CD4-positive, alpha-beta T cell (primary cell): ENCODE measurements around the gene CAND1. TPM values are rescaled to one million over a fixed set of nuclear protein-coding genes. Genes with fewer than 3 reads are reported as not detected.

Experiments used
- ATAC-seq: fragments of 200-7000 bp; cut with Tn5 transposase; one replicate; pipeline ENCODE4 v1.10.0; 2022; ENCODE audit warnings: mild to moderate bottlenecking; ENCODE audit not compliant: poor library complexity
- CTCF ChIA-PET: fragments of 350-600 bp; sonication (Branson Sonifier 250); formaldehyde crosslinking; loops from one replicate; lab custom pipeline; 2021; ENCODE audit warnings: antibody characterized with exemption, inconsistent platforms; lab: Charles Lee
- POLR2A ChIA-PET: fragments of 350-600 bp; sonication (Branson Sonifier 250); formaldehyde crosslinking; loops from one replicate; lab custom pipeline; 2021; ENCODE audit warnings: antibody characterized with exemption, inconsistent platforms; lab: Charles Lee
- DNase-seq, 14 experiments: peaks; one replicate each; pipeline ENCODE4 v3.0.0-alpha.2; 2013 to 2020; ENCODE audit warnings: mixed read lengths in 2 of 14
- H3K27ac ChIP-seq, 2 donors: one replicate each; pipeline versions ENCODE4 v1.5.1 to v1.7.0; 2013; ENCODE audit warnings: low read length in 2 of 2, low read depth in 1 of 2, mild to moderate bottlenecking in 1 of 2
- H3K27me3 ChIP-seq, 2 experiments: 1 replicate in 1 of 2; 2 replicates in 1 of 2; pipeline versions ENCODE4 v1.6.1 to v1.7.0; 2013; ENCODE audit warnings: low read length in 2 of 2, control low read depth in 1 of 2, mild to moderate bottlenecking in 1 of 2, moderate library complexity in 1 of 2; ENCODE audit not compliant: insufficient read depth in 2 of 2, control insufficient read depth in 1 of 2
- H3K36me3 ChIP-seq: one replicate; pipeline ENCODE4 v1.6.1; 2013; ENCODE audit warnings: low read length, control low read depth; ENCODE audit not compliant: insufficient read depth
- H3K4me1 ChIP-seq: one replicate; pipeline ENCODE4 v1.6.1; 2013; ENCODE audit warnings: low read length, control low read depth; ENCODE audit not compliant: insufficient read depth
- H3K4me3 ChIP-seq: one replicate; pipeline ENCODE4 v1.5.1; 2013; ENCODE audit warnings: mild to moderate bottlenecking, low read length, moderate library complexity
- H3K9me3 ChIP-seq, 2 experiments: 1 replicate in 1 of 2; 2 replicates in 1 of 2; pipeline versions ENCODE4 v1.6.1 to v1.7.0; 2013; ENCODE audit warnings: low read length in 2 of 2, mild to moderate bottlenecking in 2 of 2, control low read depth in 1 of 2, moderate library complexity in 1 of 2; ENCODE audit not compliant: control insufficient read depth in 1 of 2, insufficient read depth in 1 of 2
- H3K27ac Mint-ChIP-seq: one replicate; pipeline ENCODE4 v1.8.0; 2020; ENCODE audit warnings: mixed read lengths
- H3K27me3 Mint-ChIP-seq: one replicate; pipeline ENCODE4 v1.8.0; 2021; ENCODE audit warnings: mixed read lengths
- H3K36me3 Mint-ChIP-seq: one replicate; pipeline ENCODE4 v1.8.0; 2021; ENCODE audit warnings: low read depth, mixed read lengths
- H3K4me1 Mint-ChIP-seq: one replicate; pipeline ENCODE4 v1.8.0; 2021; ENCODE audit warnings: low read depth, mixed read lengths
- H3K4me3 Mint-ChIP-seq: one replicate; pipeline ENCODE4 v1.8.0; 2020; ENCODE audit warnings: mild to moderate bottlenecking, mixed read lengths
- H3K9me3 Mint-ChIP-seq: one replicate; pipeline ENCODE4 v1.8.0; 2020; ENCODE audit warnings: mixed read lengths
- CTCF ChIP-seq: fragments of 200-600 bp; IDR thresholded peaks from one replicate; pipeline ENCODE4 v1.8.0; 2022; ENCODE audit warnings: antibody characterized with exemption, mild to moderate bottlenecking
- intact Hi-C, 2 experiments: fragments of 100-400 bp; cut with DNase I in 1 of 2; cut with micrococcal nuclease in 1 of 2; formaldehyde crosslinking; loops; one replicate each; pipeline versions ENCODE4 v1.15.1 to v1.9.0; 2023 to 2025; cut with DNase I, micrococcal nuclease
- polyA plus RNA-seq, 2 donors: library from polyadenylated mRNA; unstranded; fragments of 120-200 nt; gene quantifications; one replicate each; pipeline ENCODE4 v1.2.1, GENCODE V29; 2013
- total RNA-seq, 174 experiments: library from RNA in 2 of 174; stranded (reverse) in 2 of 174; gene quantifications; one replicate each; pipeline ENCODE4 v1.2.3 and lab custom pipeline; 2021 to 2026

CAND1 gene
- 100 to 1,000 TPM; 118 to 124 TPM for total RNA-seq
- 58.7 TPM for polyA plus RNA-seq (2013, experiment 1 of 2)
- 75.6 TPM for polyA plus RNA-seq (2013, experiment 2 of 2)
- total RNA-seq (lab: John Stamatoyannopoulos, UW) = 151 to 483 (median 262) reads per million in 172 experiments

GRCh38 chr12:67268896-67269632 lies at the start of gene CAND1:
Gene CAND1 (plus strand): TSS chr12:67269358. CDS start chr12:67269718, 360 bp downstream.
- peaks cover 3% of the 10 kb centered on the region for H3K36me3 ChIP-seq
- ATAC-seq (peak; percentile 77), DNase-seq (peak; percentile 90 to 99 (median 94))
- H3K27ac ChIP-seq = peak within 1 kb of the TSS; percentile 96 to 98
- peaks cover 50% of the 10 kb centered on the region for H3K4me1 Mint-ChIP-seq
- POLR2A ChIA-PET = interaction anchor here (0.6 to 3.7 kb wide), 56 partner anchors 11 to 1973 kb away, joined by 3 to 33 read pairs (median 4); partner anchors contain the start of genes CPSF6, DYRK2, HELB and LLPH
- H3K36me3 Mint-ChIP-seq = peaks cover 16% of the 10 kb centered on the region
- no peaks in the 10 kb centered on the region for H3K9me3 ChIP-seq
- H3K27me3 ChIP-seq = no peaks in the 10 kb centered on the region
- H3K4me3 ChIP-seq = peak within 1 kb of the TSS; percentile 91
- intact Hi-C loops = loop anchor here (1.0 to 10.0 kb wide), 8 partner anchors 194 to 1968 kb away; partner anchors contain the start of genes CPSF6 (in 1 of the 2) and HELB (in 1 of the 2)
- H3K4me3 Mint-ChIP-seq = peak within 1 kb of the TSS; percentile 94
- peak within 1 kb of the TSS; percentile 97 for H3K27ac Mint-ChIP-seq
- H3K27me3 Mint-ChIP-seq = no peaks in the 10 kb centered on the region
- no peaks in the 10 kb centered on the region for H3K9me3 Mint-ChIP-seq
- H3K4me1 ChIP-seq = peaks cover 24% of the 10 kb centered on the region
- no peak for TF ChIP-seq CTCF
- CTCF ChIA-PET = interaction anchor here (0.5 to 1.5 kb wide), 5 partner anchors 11 to 1089 kb away, joined by 3 to 4 read pairs (median 3); no protein-coding TSS in a partner anchor

GRCh38 chr12:67220065-67220464 lies 49.1 kb upstream of the CAND1 start:
- Histone ChIP-seq H3K4me1 (no peaks in the 10 kb centered on the region), H3K9me3 (no peaks in the 10 kb centered on the region), H3K27ac (no peak overlapping the region), H3K27me3 (no peaks in the 10 kb centered on the region), H3K36me3 (no peaks in the 10 kb centered on the region), H3K4me3 (no peak overlapping the region)
- Mint-ChIP-seq H3K4me1 (no peaks in the 10 kb centered on the region), H3K9me3 (no peaks in the 10 kb centered on the region), H3K27ac (no peak overlapping the region), H3K4me3 (no peak overlapping the region), H3K36me3 (no peaks in the 10 kb centered on the region), H3K27me3 (peaks cover 4% of the 10 kb centered on the region)
- ChIA-PET CTCF (no interaction called here), POLR2A (no interaction called here)
- intact Hi-C loops = no loop called here
- no peak for DNase-seq
- no peak for TF ChIP-seq CTCF
- ATAC-seq = no peak

- Histone ChIP-seq H3K9me3 (no peaks in the 10 kb centered on the region), H3K4me3 (no peak overlapping the region), H3K27me3 (no peaks in the 10 kb centered on the region), H3K4me1 (no peaks in the 10 kb centered on the region), H3K36me3 (no peaks in the 10 kb centered on the region), H3K27ac (no peak overlapping the region)
- no peak for DNase-seq
- intact Hi-C loops = no loop called here
- no peak overlapping the region for H3K4me3 Mint-ChIP-seq
- no peaks in the 10 kb centered on the region for H3K9me3 Mint-ChIP-seq
- CTCF ChIA-PET = no interaction called here
- H3K4me1 Mint-ChIP-seq = no peaks in the 10 kb centered on the region
- H3K27me3 Mint-ChIP-seq = no peaks in the 10 kb centered on the region
- no peak for ATAC-seq
- no peak overlapping the region for H3K27ac Mint-ChIP-seq
- no peak for TF ChIP-seq CTCF
- POLR2A ChIA-PET = no interaction called here
- H3K36me3 Mint-ChIP-seq = no peaks in the 10 kb centered on the region
Measured at GRCh38 chr12:67222302-67222701, 46.9 kb upstream of the CAND1 start.
